Renal cortex interstitium (tissue), 11 donors: ENCODE data around the gene LCTL. TPM values are rescaled to one million over a fixed set of nuclear protein-coding genes. Genes with fewer than 3 reads are reported as not detected.
"Not testable (repeated sequence)": the region's sequence is repeated elsewhere in the genome, so short reads cannot be mapped to it uniquely, and the experiment has no call there.

Experiments
- DNase-seq, 11 donors: peaks; one replicate each; pipeline ENCODE4 v3.0.0-alpha.2; 2013; ENCODE audit warnings: low read depth in 9 of 11, low spot score in 4 of 11; ENCODE audit errors: extremely low read depth in 1 of 11
- polyA plus RNA-seq, 3 donors: library from polyadenylated mRNA; unstranded; fragments of 120-200 nt; gene quantifications; one replicate each; pipeline ENCODE4 v1.2.1, GENCODE V29; 2013; ENCODE audit not compliant: insufficient read length in 3 of 3

LCTL gene
- polyA plus RNA-seq, 3 donors = 0.22 to 0.41 (median 0.33) TPM

GRCh38 chr15:66593219-66593780 lies 27.5 kb upstream of the LCTL start:
- DNase-seq = no peak

DNA sequence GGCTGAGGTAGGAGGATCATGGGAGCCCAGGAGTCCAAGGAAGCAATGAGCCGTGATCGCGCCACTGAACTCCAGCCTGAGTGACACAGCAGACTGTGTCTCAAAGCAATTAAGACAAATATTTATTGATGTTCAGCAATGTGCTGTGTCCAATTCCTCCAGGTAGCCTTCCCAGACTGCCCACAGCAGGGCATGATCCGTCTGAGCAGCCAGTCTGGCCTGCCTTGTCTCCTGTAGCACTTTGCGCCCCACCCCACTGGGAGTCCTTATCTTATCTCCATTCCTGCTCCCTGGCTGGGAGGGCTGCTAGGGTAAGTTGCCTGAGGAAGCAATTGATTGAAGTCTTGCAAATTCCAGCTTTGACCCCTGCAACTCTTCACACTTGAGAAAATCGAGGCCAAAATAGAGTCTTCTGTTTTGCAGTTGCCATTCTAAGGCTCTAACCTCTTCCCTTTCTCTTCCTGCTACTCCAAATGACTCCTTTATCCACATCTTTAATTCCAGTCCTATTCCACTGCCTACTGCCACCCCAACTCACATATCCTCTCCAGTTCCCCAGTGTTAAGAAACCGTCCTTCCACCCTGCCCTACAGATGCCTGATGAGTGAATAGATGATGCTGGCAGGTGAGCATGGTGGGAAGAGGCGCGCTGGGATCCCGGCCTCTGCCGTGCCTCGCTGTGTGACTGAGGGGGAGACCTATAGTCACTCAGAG lies 26.9 kb upstream of the LCTL start:
- DNase-seq = no peak

DNA sequence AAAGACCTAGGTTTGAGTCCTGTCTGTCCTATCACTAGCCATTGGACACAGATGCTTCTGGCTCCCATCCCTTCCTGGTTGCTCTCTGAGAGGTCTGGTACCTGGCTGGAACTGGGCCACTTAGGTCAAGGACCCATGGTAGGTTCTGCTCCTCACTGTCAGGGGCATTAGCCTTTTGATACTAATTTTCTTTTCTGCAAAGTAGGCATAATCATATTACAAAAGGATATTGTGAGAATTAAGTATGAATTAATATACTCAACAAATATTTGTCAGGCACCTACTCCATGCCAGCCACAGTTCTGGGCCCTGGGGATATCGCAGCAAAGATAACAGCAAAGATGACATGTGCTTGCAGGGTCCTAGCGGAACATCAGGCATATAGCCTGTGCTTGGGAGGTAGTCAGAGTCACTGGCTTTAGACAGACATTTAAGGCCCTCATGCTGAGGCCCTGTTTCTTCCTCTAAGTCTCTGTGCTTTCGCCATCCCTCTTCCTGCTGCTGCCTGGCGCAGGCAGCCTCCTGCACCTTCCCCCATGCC lies 25.6 kb upstream of the LCTL start:
- DNase-seq = no peak

GRCh38 chr15:66590435-66590834 lies 24.6 kb upstream of the LCTL start:
- DNase-seq = no peak

GRCh38 chr15:66589429-66589828 lies 23.6 kb upstream of the LCTL start:
- not testable (repeated sequence) for DNase-seq

DNA sequence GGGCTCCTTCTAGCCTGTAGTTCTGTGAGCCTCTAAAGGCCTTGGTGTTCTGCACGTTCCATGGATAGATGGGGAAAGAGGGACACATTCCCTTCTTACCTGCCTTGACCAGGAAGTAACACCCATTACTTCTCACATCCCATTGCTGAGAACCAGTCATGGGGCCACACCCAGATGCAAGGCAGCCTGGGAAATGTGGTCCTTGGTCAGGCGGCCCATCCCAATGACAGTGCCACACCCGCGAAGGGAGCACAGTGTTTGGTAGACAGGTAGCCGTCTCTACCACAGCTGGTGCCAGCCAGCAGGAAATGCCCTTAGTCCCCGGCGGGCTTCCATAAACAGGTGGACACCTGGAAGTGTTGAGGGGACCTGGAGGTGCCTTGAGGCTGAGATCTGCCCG lies 23.2 kb upstream of the LCTL start:
- no peak for DNase-seq

DNA sequence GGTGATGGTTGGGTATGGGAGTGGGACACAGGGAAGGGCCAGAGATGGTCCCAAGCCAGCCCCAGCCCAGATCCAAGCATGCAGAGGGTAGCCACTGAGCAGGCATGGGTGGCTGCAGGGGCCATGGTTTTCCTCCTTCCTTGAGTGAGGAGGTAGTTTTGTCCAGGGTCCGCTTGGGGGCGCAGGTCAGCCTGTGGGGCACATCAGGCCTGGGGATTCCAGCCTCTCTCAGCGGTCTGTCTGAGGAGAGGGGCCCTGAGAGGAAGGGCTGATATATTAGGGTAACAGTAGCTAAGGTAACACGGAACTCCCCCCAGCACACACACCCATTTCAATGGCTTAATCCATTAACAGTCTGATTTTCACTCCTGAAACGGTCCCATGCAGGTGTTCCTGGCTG lies 22.7 kb upstream of the LCTL start:
- DNase-seq = no peak

GRCh38 chr15:66587749-66588148 lies 22.0 kb upstream of the LCTL start:
- DNase-seq = no peak

DNA sequence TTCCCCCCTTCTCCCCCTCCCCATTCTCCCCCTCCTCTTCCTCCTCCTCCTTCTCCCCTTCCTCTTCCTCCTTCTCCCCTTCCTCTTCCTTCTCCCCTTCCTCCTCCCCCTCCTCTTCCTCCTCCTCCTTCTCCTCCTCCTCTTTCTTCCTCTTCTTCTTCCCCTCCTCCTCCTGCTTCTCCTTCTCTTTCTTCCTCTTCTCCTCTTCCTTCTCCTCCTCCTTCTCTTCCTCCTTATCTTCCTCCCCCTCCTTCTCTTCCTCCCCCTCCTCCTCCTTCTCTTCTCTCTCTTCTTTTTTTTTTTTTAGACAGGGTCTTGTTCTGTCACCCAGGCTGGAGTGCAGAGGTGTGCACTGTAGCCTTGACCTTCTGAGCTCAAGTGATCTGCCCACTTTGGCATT lies 21.2 kb upstream of the LCTL start:
- no peak for DNase-seq

GRCh38 chr15:66586155-66586976 lies 20.6 kb upstream of the LCTL start:
- DNase-seq = no peak

- DNase-seq = no peak
Observed at GRCh38 chr15:66581972-66582537, 16.3 kb upstream of the LCTL start.

DNA sequence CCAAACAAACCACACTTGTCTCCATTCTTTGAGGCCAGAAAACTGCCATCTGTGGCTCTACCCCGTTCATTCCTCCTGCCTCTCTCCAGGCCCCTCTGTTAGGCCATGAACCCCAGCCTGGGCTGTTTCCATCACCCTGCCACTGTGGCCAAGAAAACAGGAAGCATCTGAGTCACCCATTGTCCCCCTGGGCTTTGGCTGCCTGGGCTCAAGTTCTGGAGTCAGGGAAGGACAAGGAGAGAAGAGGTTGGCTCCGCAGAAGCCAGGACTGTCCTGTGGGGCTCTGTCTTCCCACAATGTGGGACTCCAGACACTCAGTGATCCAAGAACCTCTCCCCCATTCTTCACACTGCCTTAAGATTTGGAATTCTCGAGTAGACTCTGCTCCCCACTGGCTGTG lies 14.8 kb upstream of the LCTL start:
- DNase-seq = no peak

- peak in 2 of 11 donors; percentile 6 to 8 for DNase-seq
Observed at GRCh38 chr15:66578286-66578875, 12.6 kb upstream of the LCTL start.

DNA sequence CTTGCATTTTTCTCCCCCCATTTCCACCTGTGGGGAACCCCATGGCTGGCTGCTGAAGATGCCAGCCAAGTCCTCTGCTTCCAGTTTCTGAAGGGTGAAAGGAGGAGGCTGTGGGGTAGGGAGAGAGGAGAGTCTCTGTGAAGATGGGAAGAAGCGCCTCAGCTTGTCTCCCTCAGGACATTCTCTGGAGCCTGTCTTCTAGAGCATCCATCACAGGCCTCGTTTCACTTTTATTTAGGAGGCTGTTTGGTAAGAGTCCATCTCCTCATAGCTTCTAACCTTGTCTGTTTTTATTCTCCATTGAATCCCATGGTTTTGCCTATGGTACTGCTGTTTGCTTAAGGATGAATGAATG lies 8.8 kb upstream of the LCTL start:
- no peak for DNase-seq

GRCh38 chr15:66573719-66574595 lies 8.2 kb upstream of the LCTL start:
- DNase-seq = no peak

DNA sequence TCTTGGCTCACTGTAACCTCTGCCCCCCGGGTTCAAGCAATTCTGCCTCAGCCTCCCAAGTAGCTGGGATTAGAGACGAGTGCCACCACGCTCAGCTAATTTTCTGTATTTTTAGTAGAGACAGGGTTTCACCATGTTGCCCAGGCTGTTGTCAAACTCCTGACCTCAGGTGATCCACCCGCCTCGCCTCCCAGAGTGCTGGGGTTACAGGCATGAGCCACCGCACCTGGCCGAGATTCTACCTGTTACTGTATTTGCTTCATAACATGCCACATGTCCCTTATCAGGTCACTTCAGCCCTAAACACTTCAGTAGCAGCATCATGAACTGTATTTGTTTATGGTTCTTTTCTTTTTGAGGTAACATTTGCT lies 7.5 kb upstream of the LCTL start:
- no peak for DNase-seq

DNA sequence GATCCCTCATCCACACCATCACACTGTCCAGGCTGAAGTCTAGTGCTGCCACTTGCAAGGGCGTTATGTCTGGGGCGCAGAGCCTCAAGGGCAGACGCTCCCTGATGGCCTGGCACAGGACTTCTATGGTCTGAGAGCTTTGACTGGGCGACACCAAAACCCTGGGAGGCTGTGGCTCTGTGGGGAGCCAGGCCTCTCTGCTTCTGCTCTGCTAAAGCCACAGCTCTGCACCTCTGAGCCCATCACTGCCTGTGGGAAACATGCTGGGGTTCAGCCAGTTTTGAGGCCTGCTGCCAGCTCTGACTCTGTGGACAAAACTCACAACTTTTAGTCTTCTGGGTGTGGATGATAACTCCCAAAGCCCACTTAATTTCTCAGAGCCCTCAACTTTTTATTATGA lies 6.3 kb upstream of the LCTL start:
- DNase-seq = no peak

- no peak for DNase-seq
Observed at GRCh38 chr15:66570842-66571478, 5.2 kb upstream of the LCTL start.
